Nephron progenitor cell (in vitro differentiated cells): Measurements from ENCODE around the gene JTB.

Source experiments
- DNase-seq: peaks from one replicate; pipeline ENCODE4 v3.0.0; 2021
- H3K27ac Mint-ChIP-seq: 2 replicates; pipeline ENCODE4 v1.8.0; 2021; ENCODE audit warnings: mild to moderate bottlenecking, moderate library complexity, mixed read lengths
- H3K27me3 Mint-ChIP-seq: 2 replicates; pipeline ENCODE4 v1.8.0; 2021; ENCODE audit warnings: mild to moderate bottlenecking, low read depth, mixed read lengths; ENCODE audit not compliant: poor library complexity
- H3K36me3 Mint-ChIP-seq: 2 replicates; pipeline ENCODE4 v1.8.0; 2021; ENCODE audit warnings: low read depth, mixed read lengths
- H3K4me1 Mint-ChIP-seq: 2 replicates; pipeline ENCODE4 v1.8.0; 2021; ENCODE audit warnings: mixed read lengths
- H3K4me3 Mint-ChIP-seq: 2 replicates; pipeline ENCODE4 v1.8.0; 2021; ENCODE audit warnings: mild to moderate bottlenecking, moderate library complexity, mixed read lengths
- H3K9me3 Mint-ChIP-seq: 2 replicates; pipeline ENCODE4 v1.8.0; 2021; ENCODE audit warnings: mild to moderate bottlenecking, moderate library complexity, mixed read lengths
- TF ChIP-seq, protein P1 (sequence below): fragments of 200-600 bp; sonication (generic); IDR thresholded peaks from 2 replicates; pipeline ENCODE4 v1.5.0; 2021; ENCODE audit warnings: antibody characterized with exemption

JTB gene

DNA sequence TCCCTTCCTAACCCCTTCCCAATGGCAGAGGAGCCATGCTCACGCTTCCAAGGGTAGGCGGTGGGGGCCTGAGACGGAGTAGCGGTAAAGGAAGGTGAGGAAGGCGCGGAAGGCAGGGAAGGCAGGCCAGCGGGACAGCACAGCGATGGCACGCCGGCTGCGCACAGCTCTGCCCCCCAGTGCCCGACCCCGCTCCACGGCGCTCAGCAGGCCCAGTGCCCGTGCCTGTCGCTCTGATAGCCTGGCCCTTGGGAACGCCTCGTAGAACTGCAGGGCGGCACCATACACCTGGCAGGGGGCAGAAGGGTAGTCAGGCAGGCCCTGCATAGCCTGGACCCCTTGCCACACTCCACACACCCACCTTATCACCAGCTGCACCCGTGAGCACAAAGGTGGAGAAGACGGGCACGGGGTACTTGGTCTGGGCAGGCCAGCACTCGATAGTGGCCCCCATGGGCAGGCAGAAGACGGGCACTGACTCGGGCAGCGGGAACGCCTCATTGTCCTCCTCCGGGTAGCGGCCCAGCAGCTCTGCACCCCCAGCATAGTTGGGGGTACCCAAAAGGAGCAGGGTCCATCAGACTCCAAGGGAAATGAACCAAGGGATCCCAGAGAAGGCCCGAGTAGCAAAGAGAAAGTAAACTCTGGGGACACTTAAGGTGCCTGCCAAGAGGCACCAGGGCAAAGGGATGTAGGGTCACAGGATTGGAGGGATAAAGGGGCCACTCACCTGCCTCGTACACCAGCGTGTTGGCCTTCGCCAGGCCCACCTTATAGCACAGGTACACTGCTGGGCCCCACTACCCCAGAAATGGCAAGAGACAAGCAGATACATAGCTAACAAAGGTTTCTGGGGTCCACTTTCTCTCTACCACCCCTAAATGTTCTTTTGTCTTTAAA lies 35.4 kb downstream of the JTB start:
- Mint-ChIP-seq H3K9me3 (no peaks in the 10 kb centered on the region), H3K27me3 (peaks cover 2% of the 10 kb centered on the region), H3K4me1 (peaks cover 20% of the 10 kb centered on the region), H3K27ac (no peak overlapping the region), H3K4me3 (no peak overlapping the region), H3K36me3 (peaks cover 29% of the 10 kb centered on the region)
- DNase-seq: no peak
- TF ChIP-seq, protein P1, sequence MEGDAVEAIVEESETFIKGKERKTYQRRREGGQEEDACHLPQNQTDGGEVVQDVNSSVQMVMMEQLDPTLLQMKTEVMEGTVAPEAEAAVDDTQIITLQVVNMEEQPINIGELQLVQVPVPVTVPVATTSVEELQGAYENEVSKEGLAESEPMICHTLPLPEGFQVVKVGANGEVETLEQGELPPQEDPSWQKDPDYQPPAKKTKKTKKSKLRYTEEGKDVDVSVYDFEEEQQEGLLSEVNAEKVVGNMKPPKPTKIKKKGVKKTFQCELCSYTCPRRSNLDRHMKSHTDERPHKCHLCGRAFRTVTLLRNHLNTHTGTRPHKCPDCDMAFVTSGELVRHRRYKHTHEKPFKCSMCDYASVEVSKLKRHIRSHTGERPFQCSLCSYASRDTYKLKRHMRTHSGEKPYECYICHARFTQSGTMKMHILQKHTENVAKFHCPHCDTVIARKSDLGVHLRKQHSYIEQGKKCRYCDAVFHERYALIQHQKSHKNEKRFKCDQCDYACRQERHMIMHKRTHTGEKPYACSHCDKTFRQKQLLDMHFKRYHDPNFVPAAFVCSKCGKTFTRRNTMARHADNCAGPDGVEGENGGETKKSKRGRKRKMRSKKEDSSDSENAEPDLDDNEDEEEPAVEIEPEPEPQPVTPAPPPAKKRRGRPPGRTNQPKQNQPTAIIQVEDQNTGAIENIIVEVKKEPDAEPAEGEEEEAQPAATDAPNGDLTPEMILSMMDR: no peak

DNA sequence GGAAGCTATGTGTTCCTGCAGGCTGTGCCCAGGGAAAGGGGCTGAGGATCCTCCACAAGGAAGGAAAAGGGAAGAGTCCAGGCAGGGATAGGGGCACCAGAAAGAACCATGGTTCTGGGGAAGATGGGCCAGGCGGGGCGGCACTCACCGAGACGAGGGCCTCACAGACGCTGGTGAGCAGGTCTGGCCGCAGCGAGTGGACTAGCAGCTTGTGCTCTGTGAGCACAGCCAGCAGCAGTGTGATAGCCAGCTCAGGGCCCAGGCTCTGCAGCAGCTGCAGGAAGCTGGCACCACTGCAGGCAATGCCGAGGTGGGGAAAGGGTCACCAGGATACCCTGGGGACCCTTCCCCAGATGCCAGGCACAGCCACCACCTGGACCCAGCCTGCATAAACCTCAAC lies 36.7 kb downstream of the JTB start:
- TF ChIP-seq, protein P1: no peak
- H3K4me3 Mint-ChIP-seq: no peak overlapping the region
- no peak for DNase-seq
- no peak overlapping the region for H3K27ac Mint-ChIP-seq
- no peaks in the 10 kb centered on the region for H3K9me3 Mint-ChIP-seq
- H3K4me1 Mint-ChIP-seq: peaks cover 15% of the 10 kb centered on the region
- H3K27me3 Mint-ChIP-seq: peaks cover 2% of the 10 kb centered on the region
- peaks cover 40% of the 10 kb centered on the region for H3K36me3 Mint-ChIP-seq

DNA sequence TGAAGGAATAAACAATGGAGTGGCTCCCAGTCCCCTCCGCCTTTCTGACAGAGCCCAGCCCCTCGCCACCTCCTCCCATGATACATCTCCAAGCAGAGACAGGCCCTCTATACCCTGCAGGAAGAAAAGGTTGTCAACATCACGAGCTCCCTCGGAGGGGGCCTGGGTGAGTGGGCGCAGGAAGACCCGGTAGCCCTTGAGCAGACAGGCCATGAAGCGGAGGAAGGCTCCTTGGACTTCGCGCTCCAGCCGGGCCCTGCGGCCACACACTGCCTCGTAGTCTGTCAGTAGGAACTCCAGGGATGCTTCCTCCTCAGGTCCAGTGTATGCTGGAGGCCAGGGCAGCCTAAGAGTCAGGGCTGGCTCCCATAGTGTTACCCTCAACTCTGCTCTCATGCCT lies 38.0 kb downstream of the JTB start:
- Mint-ChIP-seq H3K4me1 (peaks cover 3% of the 10 kb centered on the region), H3K4me3 (no peak overlapping the region), H3K36me3 (peaks cover 52% of the 10 kb centered on the region), H3K9me3 (no peaks in the 10 kb centered on the region), H3K27me3 (peaks cover 2% of the 10 kb centered on the region), H3K27ac (no peak overlapping the region)
- TF ChIP-seq, protein P1: no peak
- DNase-seq: no peak

DNA sequence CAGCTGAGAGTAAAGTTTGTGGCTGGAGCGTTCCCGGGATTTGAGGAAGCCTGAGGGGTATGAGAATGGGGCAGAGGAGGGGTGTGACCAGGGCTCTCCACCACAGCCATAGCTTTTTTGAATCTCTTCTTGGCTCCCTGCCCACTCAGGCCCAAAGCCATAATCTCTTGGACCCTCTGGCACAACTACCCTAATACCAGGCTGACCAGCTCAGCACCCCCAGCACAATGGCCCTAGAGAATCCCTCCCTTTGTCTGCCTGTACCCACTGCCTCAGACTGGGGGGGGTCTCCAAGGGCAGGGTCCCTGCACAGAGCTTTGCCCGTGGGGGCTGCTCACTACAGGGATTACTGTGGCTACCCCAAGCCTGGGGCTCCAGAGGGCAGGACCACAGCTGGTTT lies 38.5 kb downstream of the JTB start:
- H3K27ac Mint-ChIP-seq: no peak overlapping the region
- TF ChIP-seq, protein P1: no peak
- peaks cover 55% of the 10 kb centered on the region for H3K36me3 Mint-ChIP-seq
- no peaks in the 10 kb centered on the region for H3K9me3 Mint-ChIP-seq
- no peak for DNase-seq
- peaks cover 2% of the 10 kb centered on the region for H3K27me3 Mint-ChIP-seq
- no peak overlapping the region for H3K4me3 Mint-ChIP-seq
- no peaks in the 10 kb centered on the region for H3K4me1 Mint-ChIP-seq

DNA sequence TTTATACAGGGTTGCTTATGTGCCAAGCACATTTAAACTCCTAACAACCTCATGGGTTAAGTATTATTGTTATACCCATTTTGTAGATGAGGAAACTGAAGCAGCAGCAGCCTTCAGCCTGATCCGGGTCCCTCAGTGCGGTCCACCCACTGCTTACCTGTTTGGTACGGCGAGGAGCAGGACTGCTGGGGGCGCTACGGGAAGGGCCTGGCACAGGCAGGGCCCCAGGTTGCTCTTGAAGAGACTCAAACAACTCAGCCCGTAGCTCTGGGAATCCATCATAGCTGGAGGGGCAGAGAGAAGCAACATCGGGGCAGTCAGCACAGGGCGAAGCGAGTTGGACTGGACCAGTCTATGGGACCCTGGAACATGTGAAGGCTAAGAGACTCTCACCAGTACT lies 40.1 kb downstream of the JTB start:
- Mint-ChIP-seq H3K27ac (no peak overlapping the region), H3K27me3 (peaks cover 2% of the 10 kb centered on the region), H3K36me3 (peaks cover 60% of the 10 kb centered on the region), H3K9me3 (no peaks in the 10 kb centered on the region), H3K4me3 (no peak overlapping the region), H3K4me1 (no peaks in the 10 kb centered on the region)
- no peak for DNase-seq
- TF ChIP-seq, protein P1: no peak
